NCI-H1048 (cell line): ENCODE data around the gene POGK.

Source experiments
- DNase-seq: peaks from one replicate; lab custom pipeline; 2025; lab: John Stamatoyannopoulos, UW

Gene POGK

DNA sequence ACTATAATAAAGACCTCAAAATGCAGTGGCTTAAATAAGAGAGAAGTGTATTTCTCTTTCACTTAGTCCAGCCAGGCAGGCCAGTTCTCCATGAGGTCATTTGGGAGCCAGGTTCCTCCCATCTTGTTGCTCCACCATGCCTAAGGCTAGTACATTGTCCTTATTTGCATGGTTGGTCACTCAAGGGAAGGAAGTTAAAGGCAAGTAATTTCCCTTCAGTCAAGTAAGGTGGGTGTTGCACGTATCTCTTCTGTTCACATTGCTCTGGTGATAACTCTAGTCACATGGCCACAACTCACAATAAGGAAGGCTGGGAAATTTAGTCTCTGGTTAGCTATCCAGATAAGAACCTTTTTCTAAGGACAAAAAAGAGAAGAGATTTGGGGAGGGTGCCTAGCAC is 64.0 kb downstream of the POGK start:
- DNase-seq, result no peak

- DNase-seq, result no peak
Observed at GRCh38 chr1:166905136-166905535, 65.9 kb downstream of the POGK start.

DNA sequence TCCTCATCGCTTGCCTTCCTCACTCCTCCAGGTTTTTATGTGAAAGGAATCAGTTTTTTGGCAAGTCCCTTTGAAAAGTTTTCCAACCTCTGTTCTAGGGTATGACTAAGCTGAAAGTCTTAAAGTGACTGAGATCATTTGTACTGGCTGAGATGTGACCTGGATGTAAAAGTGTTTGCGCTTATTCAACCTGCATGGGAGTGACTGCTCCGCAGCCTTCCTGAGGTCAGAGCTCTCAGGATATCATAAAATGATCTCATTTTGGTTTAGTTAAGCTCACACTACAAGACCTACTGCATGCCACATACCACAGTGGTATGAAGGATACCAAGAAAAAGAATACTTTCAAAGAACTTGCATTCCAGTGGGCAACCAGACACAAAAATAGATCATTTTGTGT is 66.6 kb downstream of the POGK start:
- DNase-seq, result no peak
